Kidney (tissue), 14 donors: ENCODE results near the gene ABCA1. TPM values are rescaled to one million over a fixed set of nuclear protein-coding genes. Genes with fewer than 3 reads are reported as not detected.
A peak's percentile ranks its signal among the peaks of the same experiment; 100 is the strongest.

Experiments used
- DNase-seq, 5 donors: peaks; one replicate each; pipeline ENCODE4 v3.0.0-alpha.2; 2013 to 2020
- FAIRE-seq: peaks from 2 replicates; lab custom pipeline; 2012; peaks lifted over from hg19 to GRCh38; lab: Jason Lieb, UNC
- H3K27ac ChIP-seq, 2 donors: one replicate each; pipeline ENCODE4 v1.7.0; 2013; ENCODE audit warnings: low read depth in 2 of 2, low read length in 2 of 2, inconsistent platforms in 1 of 2
- H3K27me3 ChIP-seq: one replicate; pipeline ENCODE4 v1.7.1; 2013; ENCODE audit warnings: low read length, inconsistent platforms; ENCODE audit not compliant: control insufficient read depth, insufficient read depth
- H3K36me3 ChIP-seq, 3 donors: one replicate each; pipeline versions ENCODE4 v1.7.0 to v1.7.1; 2013; ENCODE audit warnings: low read length in 3 of 3, control low read depth in 1 of 3, inconsistent platforms in 1 of 3; ENCODE audit not compliant: insufficient read depth in 3 of 3, control insufficient read depth in 2 of 3
- H3K4me1 ChIP-seq, 3 donors: one replicate each; pipeline versions ENCODE4 v1.7.0 to v1.7.1; 2013; ENCODE audit warnings: low read length in 3 of 3, inconsistent platforms in 1 of 3, low read depth in 1 of 3; ENCODE audit not compliant: control insufficient read depth in 2 of 3, insufficient read depth in 2 of 3
- H3K4me3 ChIP-seq, 3 donors: one replicate each; pipeline versions ENCODE4 v1.7.0 to v1.8.1; 2013; ENCODE audit warnings: low read length in 3 of 3, control low read depth in 1 of 3, inconsistent platforms in 1 of 3
- H3K9ac ChIP-seq, 3 donors: one replicate each; pipeline versions ENCODE4 v1.7.0 to v1.7.1; 2013; ENCODE audit warnings: low read length in 3 of 3, control low read depth in 1 of 3, inconsistent platforms in 1 of 3
- H3K9me3 ChIP-seq, 3 donors: one replicate each; pipeline versions ENCODE4 v1.7.0 to v1.7.1; 2013; ENCODE audit warnings: low read length in 3 of 3, control low read depth in 1 of 3, inconsistent platforms in 1 of 3; ENCODE audit not compliant: control insufficient read depth in 2 of 3, insufficient read depth in 1 of 3
- CTCF ChIP-seq: IDR thresholded peaks from 3 replicates; pipeline ENCODE4 v1.5.1; 2012; ENCODE audit warnings: mild to moderate bottlenecking, moderate library complexity, borderline replicate concordance; ENCODE audit not compliant: insufficient read depth; ENCODE audit errors: extremely low read depth
- intact Hi-C: fragments of 100-400 bp; cut with DNase I; formaldehyde crosslinking; loops from one replicate; pipeline ENCODE4 v1.11.1; 2022
- polyA plus RNA-seq: library from polyadenylated mRNA; stranded (reverse); fragments of 350-450 nt; fragmentation: Illumina TruSeq; extraction: RNeasy Lipid Tissue Mini Kit (QIAGEN cat#74804); gene quantifications from one replicate; pipeline ENCODE4 v1.2.3, GENCODE V29; 2014; ENCODE audit warnings: low read depth, low replicate concordance; ENCODE audit not compliant: insufficient read depth
- total RNA-seq: library from RNA; stranded (reverse); fragmentation: NEBNext Ultra II Directional; extraction: Animal tissue kit (Norgen Biotek cat#: 25700); gene quantifications from one replicate; pipeline ENCODE4 v1.2.1, GENCODE V29; 2021
- donor health status: control.
- donor health status: control.
- donor health status: control.
- donor health status: control.
- donor health status: control.
- donor health status: DM: yes; HTN: yes; CAD: no.
- donor health status: Normal renal cell carcinoma (clear cell type).

Gene ABCA1
- total and polyA plus RNA-seq, 2 donors from 2014 or later: 1.4 to 26.1 TPM

- Histone ChIP-seq H3K27ac (no peak overlapping the region), H3K9me3 (no peaks in the 10 kb centered on the region), H3K36me3 (peaks cover 0 to 37% (median 20%) of the 10 kb centered on the region in 3 donors), H3K4me1 (peaks cover 0 to 13% (median 8%) of the 10 kb centered on the region in 3 donors), H3K9ac (no peak overlapping the region), H3K27me3 (no peaks in the 10 kb centered on the region), H3K4me3 (peak overlapping the region in 1 of 3 donors; percentile 5)
- TF ChIP-seq CTCF: peak; percentile 33
- FAIRE-seq: no peak
- DNase-seq: peak in 1 of 5 donors; percentile 19
- intact Hi-C loops: no loop called here
These were observed 119.8 kb downstream of the ABCA1 start for GRCh38 chr9:104808035-104808614.

GRCh38 chr9:104805441-104805840, 122.5 kb downstream of the ABCA1 start:
- FAIRE-seq (no peak), DNase-seq (no peak)
- intact Hi-C loops: no loop called here
- Histone ChIP-seq H3K9ac (no peak overlapping the region), H3K36me3 (peaks cover 2 to 51% (median 34%) of the 10 kb centered on the region in 3 donors), H3K4me3 (no peak overlapping the region), H3K27me3 (no peaks in the 10 kb centered on the region), H3K27ac (no peak overlapping the region), H3K9me3 (no peaks in the 10 kb centered on the region), H3K4me1 (peaks cover 0 to 7% (median 3%) of the 10 kb centered on the region in 3 donors)
- TF ChIP-seq CTCF: no peak

- H3K9ac ChIP-seq: no peak overlapping the region
- no peaks in the 10 kb centered on the region for H3K9me3 ChIP-seq
- DNase-seq (no peak), FAIRE-seq (no peak)
- peaks cover 0 to under 1% (median 0%) of the 10 kb centered on the region in 3 donors for H3K4me1 ChIP-seq
- no peaks in the 10 kb centered on the region for H3K27me3 ChIP-seq
- intact Hi-C loops: no loop called here
- peaks cover 11 to 70% (median 48%) of the 10 kb centered on the region in 3 donors for H3K36me3 ChIP-seq
- TF ChIP-seq CTCF: no peak
- no peak overlapping the region for H3K27ac ChIP-seq
- no peak overlapping the region for H3K4me3 ChIP-seq
These were observed 125.0 kb downstream of the ABCA1 start for GRCh38 chr9:104802906-104803305.
